HCT116 (cell line): Measurements from ENCODE around the gene GANAB. TPM values are rescaled to one million over a fixed set of nuclear protein-coding genes. Genes with fewer than 3 reads are reported as not detected.

Experiments
- ATAC-seq: fragments of 200-7000 bp; cut with Tn5 transposase; 2 replicates; pipeline ENCODE4 v1.9.1; 2020; ENCODE audit warnings: mild to moderate bottlenecking, moderate library complexity
- BruUV-seq: library from RNA; stranded (reverse); fragments of 400-500 nt; replicated peaks from 2 replicates; lab custom pipeline; 2021; lab: Mats Ljungman, UMichigan
- CTCF ChIA-PET: fragments of 300-600 bp; sonication (Branson Sonifier 250); formaldehyde crosslinking; loops from one replicate; lab custom pipeline; 2021; ENCODE audit warnings: antibody characterized with exemption; lab: Charles Lee
- POLR2A ChIA-PET: fragments of 300-600, 350-600 bp; sonication (Branson Sonifier 250); formaldehyde crosslinking; loops from one replicate; lab custom pipeline; 2021; ENCODE audit warnings: antibody characterized with exemption; lab: Charles Lee
- RAD21 ChIA-PET, 2 experiments: fragments of 300-600 bp; sonication (Branson Sonifier 250); formaldehyde crosslinking; loops; one replicate each; lab custom pipeline; 2023; ENCODE audit warnings: low total read pairs in 2 of 2; ENCODE audit not compliant: uncharacterized antibody in 2 of 2, unreplicated experiment in 2 of 2, low non-redundant PET in 1 of 2; lab: Charles Lee
- DNase-seq: peaks from one replicate; pipeline ENCODE4 v3.0.0-alpha.2; 2010; ENCODE audit warnings: low read depth, low spot score
- H2AFZ ChIP-seq: fragments of 200-600 bp; shearing (Covaris generic), sonication (generic); 2 replicates; pipeline ENCODE4 v1.6.1; 2017; ENCODE audit warnings: low read depth, mixed run types, mixed read lengths, antibody characterized with exemption, low read length; ENCODE audit not compliant: poor library complexity, severe bottlenecking
- H3K27ac ChIP-seq: 2 replicates; pipeline ENCODE4 v1.5.1; 2012; ENCODE audit warnings: low read depth, low read length
- H3K27me3 ChIP-seq: fragments of 200-600 bp; sonication (generic); 2 replicates; pipeline ENCODE4 v1.6.1; 2016; ENCODE audit warnings: mixed run types, low read length, mixed read lengths; ENCODE audit not compliant: insufficient read depth
- H3K36me3 ChIP-seq, 2 experiments: fragments of 200-500 bp in 1 of 2; fragments of 200-600 bp in 1 of 2; sonication (Bioruptor generic) in 1 of 2; sonication (generic) in 1 of 2; 2 replicates each; pipeline versions ENCODE4 v1.5.1 to v1.6.1; 2014 to 2016; ENCODE audit warnings: low read length in 2 of 2, inconsistent platforms in 1 of 2, mixed read lengths in 1 of 2, mixed run types in 1 of 2; ENCODE audit not compliant: insufficient read depth in 2 of 2, control insufficient read depth in 1 of 2
- H3K4me1 ChIP-seq, 2 experiments: fragments of 200-600 bp in 1 of 2; sonication (generic) in 1 of 2; 2 replicates each; pipeline versions ENCODE4 v1.5.1 to v1.6.1; 2012 to 2017; ENCODE audit warnings: low read length in 2 of 2, inconsistent platforms in 1 of 2, mild to moderate bottlenecking in 1 of 2, mixed read lengths in 1 of 2, mixed run types in 1 of 2, moderate library complexity in 1 of 2; ENCODE audit not compliant: insufficient read depth in 2 of 2, control insufficient read depth in 1 of 2
- H3K4me2 ChIP-seq: fragments of 200-600 bp; sonication (generic); 2 replicates; pipeline ENCODE4 v1.6.1; 2017; ENCODE audit warnings: mixed run types, low read length, mixed read lengths
- H3K4me3 ChIP-seq, 2 experiments: fragments of 200-600 bp in 1 of 2; sonication (generic) in 1 of 2; replicated peaks in 1 of 2; 2 replicates each; pipeline ENCODE4 v1.5.1; 2011 to 2016; ENCODE audit warnings: low read length in 2 of 2, control low read depth in 1 of 2, low read depth in 1 of 2, mild to moderate bottlenecking in 1 of 2, mixed read lengths in 1 of 2, mixed run types in 1 of 2
- H3K79me2 ChIP-seq: fragments of 200-600 bp; sonication (generic); 2 replicates; pipeline ENCODE4 v1.6.1; 2017; ENCODE audit warnings: mild to moderate bottlenecking, mixed run types, low read length, moderate library complexity, mixed read lengths; ENCODE audit not compliant: insufficient read depth
- H3K9ac ChIP-seq: fragments of 200-600 bp; sonication (generic); 2 replicates; pipeline ENCODE4 v1.6.1; 2016; ENCODE audit warnings: low read length, mixed read lengths
- H3K9me2 ChIP-seq: fragments of 200-600 bp; sonication (generic), shearing (Covaris generic); 2 replicates; pipeline ENCODE4 v1.6.1; 2017; ENCODE audit warnings: mixed run types, mild to moderate bottlenecking, moderate library complexity; ENCODE audit not compliant: insufficient read depth
- H3K9me3 ChIP-seq, 2 experiments: fragments of 200-500 bp in 1 of 2; fragments of 200-600 bp in 1 of 2; sonication (Bioruptor generic) in 1 of 2; sonication (generic) in 1 of 2; 2 replicates each; pipeline ENCODE4 v1.6.1; 2014 to 2017; ENCODE audit warnings: low read length in 2 of 2, mixed read lengths in 2 of 2, inconsistent platforms in 1 of 2, low read depth in 1 of 2, mild to moderate bottlenecking in 1 of 2, mixed run types in 1 of 2, moderate library complexity in 1 of 2; ENCODE audit not compliant: control insufficient read depth in 1 of 2, insufficient read depth in 1 of 2
- H4K20me1 ChIP-seq: fragments of 200-600 bp; sonication (generic), shearing (Covaris generic); 2 replicates; pipeline ENCODE4 v1.6.1; 2017; ENCODE audit warnings: mixed run types, mild to moderate bottlenecking, moderate library complexity; ENCODE audit not compliant: insufficient read depth
- CEBPB ChIP-seq: IDR thresholded peaks from 2 replicates; pipeline ENCODE4 v1.6.1; 2012; ENCODE audit warnings: low read depth
- ELF1 ChIP-seq: IDR thresholded peaks from 2 replicates; pipeline ENCODE4 v1.6.1; 2012; ENCODE audit warnings: low read depth, borderline replicate concordance
- FOSL1 ChIP-seq: IDR thresholded peaks from 2 replicates; pipeline ENCODE4 v1.6.1; 2012; ENCODE audit warnings: low read depth
- MAX ChIP-seq: IDR thresholded peaks from 2 replicates; pipeline ENCODE4 v1.6.1; 2012
- POLR2A ChIP-seq: IDR thresholded peaks from 2 replicates; pipeline ENCODE4 v1.7.0; 2011; ENCODE audit warnings: borderline replicate concordance; ENCODE audit not compliant: insufficient read depth, insufficient read length; ENCODE audit errors: extremely low read depth
- SRF ChIP-seq: IDR thresholded peaks from 2 replicates; pipeline ENCODE4 v1.6.1; 2012; ENCODE audit warnings: low read depth
- TCF7L2 ChIP-seq: IDR thresholded peaks from 2 replicates; pipeline ENCODE4 v1.7.0; 2011; ENCODE audit warnings: borderline replicate concordance, inconsistent platforms; ENCODE audit not compliant: insufficient read depth, insufficient read length; ENCODE audit errors: extremely low read depth
- YY1 ChIP-seq: IDR thresholded peaks from 2 replicates; pipeline ENCODE4 v1.6.1; 2011; ENCODE audit warnings: low read length, low read depth, moderate library complexity, mild to moderate bottlenecking; ENCODE audit not compliant: insufficient replicate concordance; ENCODE audit errors: extremely low read depth
- ZBTB33 ChIP-seq: IDR thresholded peaks from 2 replicates; pipeline ENCODE4 v1.6.1; 2011; ENCODE audit warnings: mild to moderate bottlenecking, low read length, moderate library complexity; ENCODE audit not compliant: insufficient replicate concordance; ENCODE audit errors: extremely low read depth
- ZFX ChIP-seq: fragments of 450-650 bp; IDR thresholded peaks from 2 replicates; pipeline ENCODE4 v1.6.1; 2017
- intact Hi-C: fragments of 100-400 bp; cut with micrococcal nuclease; formaldehyde crosslinking; loops from 2 replicates; pipeline ENCODE4 v1.10.0; 2022
- total RNA-seq: library from RNA; stranded (reverse); gene quantifications from one replicate; pipeline ENCODE4 v1.2.1, GENCODE V29; 2021; ENCODE audit not compliant: unreplicated experiment

GANAB gene
- total RNA-seq, 1 experiment from 2014 or later = 410 TPM

GRCh38 chr11:62648185-62648966 lies 2.0 kb upstream of the GANAB start:
- Histone ChIP-seq H3K9me3 (no peaks in the 10 kb centered on the region), H2AFZ (no peak overlapping the region), H3K36me3 (peaks cover 10 to 16% of the 10 kb centered on the region in 2 experiments; a peak in 3 of 4 replicates), H3K27ac (no peak overlapping the region; the same call in 1 of the 2 replicates), H3K9ac (no peak overlapping the region), H3K4me2 (no peak overlapping the region), H3K4me3 (no peak overlapping the region), H3K4me1 (peaks cover 12 to 30% of the 10 kb centered on the region in 2 experiments), H3K27me3 (no peaks in the 10 kb centered on the region), H3K9me2 (no peaks in the 10 kb centered on the region), H4K20me1 (no peaks in the 10 kb centered on the region), H3K79me2 (peaks cover 63% of the 10 kb centered on the region)
- no TSS peak for BruUV-seq
- intact Hi-C loops = loop anchor here (5.0 kb wide), 1 partner anchor 36 kb away; the partner anchor contains the start of genes EML3 and ROM1
- no peak for ATAC-seq
- TF ChIP-seq TCF7L2 = no peak
- no peak for TF ChIP-seq POLR2A
- DNase-seq = no peak
- RAD21 ChIA-PET = no interaction called here
- POLR2A ChIA-PET = interaction anchor here (0.8 to 14.1 kb wide), 2 partner anchors 17 to 193 kb away, joined by 3 to 195 read pairs; partner anchors contain the start of genes C11orf98 and CSKMT
- CTCF ChIA-PET = interaction anchor here (1.6 kb wide), 1 partner anchor 224 kb away, joined by 4 read pairs; no protein-coding TSS in a partner anchor

- Histone ChIP-seq H3K27ac (peak overlapping the region; percentile 41; the same call in 1 of the 2 replicates), H3K4me1 (peaks cover 12 to 29% of the 10 kb centered on the region in 2 experiments), H3K4me2 (no peak overlapping the region), H2AFZ (no peak overlapping the region), H3K36me3 (peaks cover 10 to 21% of the 10 kb centered on the region in 2 experiments; a peak in 3 of 4 replicates), H3K9me3 (no peaks in the 10 kb centered on the region), H3K9me2 (no peaks in the 10 kb centered on the region), H3K27me3 (no peaks in the 10 kb centered on the region), H3K9ac (no peak overlapping the region), H3K4me3 (no peak overlapping the region), H4K20me1 (no peaks in the 10 kb centered on the region), H3K79me2 (peaks cover 65% of the 10 kb centered on the region)
- ChIA-PET RAD21 (no interaction called here), POLR2A (interaction anchor here (0.8 to 14.1 kb wide), 2 partner anchors 18 to 194 kb away, joined by 3 to 195 read pairs; partner anchors contain the start of genes C11orf98 and CSKMT), CTCF (interaction anchor here (1.6 kb wide), 1 partner anchor 223 kb away, joined by 4 read pairs; no protein-coding TSS in a partner anchor)
- ATAC-seq (no peak), DNase-seq (no peak)
- intact Hi-C loops = loop anchor here (5.0 kb wide), 1 partner anchor 35 kb away; the partner anchor contains the start of genes EML3 and ROM1
- BruUV-seq = no TSS peak
- TF ChIP-seq CEBPB (no peak), ZFX (no peak), SRF (no peak), MAX (no peak), TCF7L2 (no peak), YY1 (no peak), ZBTB33 (no peak), FOSL1 (no peak), ELF1 (no peak)
Observed at GRCh38 chr11:62647609-62648005, 1.2 kb upstream of the GANAB start.
